ENCODE data around the gene TET3. TPM values are rescaled to one million over a fixed set of nuclear protein-coding genes. Genes with fewer than 3 reads are reported as not detected.

The TET3 gene
- total RNA-seq, 3 donors from 2014 or later (not counting 1 experiment from before 2014, with no cell fraction given): 40.0 to 47.9 (median 45.3) TPM

DNA sequence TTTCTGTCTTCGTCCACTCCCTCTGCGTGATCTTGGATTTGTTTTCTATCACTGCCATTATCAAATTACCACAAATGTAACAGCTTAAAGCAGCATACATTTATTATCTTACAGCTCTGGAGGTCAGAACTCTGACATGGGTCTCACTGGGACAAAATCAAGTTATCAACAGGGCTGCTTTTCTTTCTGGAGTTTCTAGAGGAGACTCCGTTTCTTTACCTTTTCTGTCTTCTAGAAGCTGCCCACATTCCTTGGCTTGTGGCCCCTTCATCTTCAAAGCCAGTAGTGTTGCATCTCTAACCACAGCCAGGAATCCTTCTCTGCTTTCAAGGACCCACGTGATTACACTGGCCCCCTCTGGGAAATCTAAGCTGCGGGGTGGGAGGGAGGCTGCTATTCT lies 21.9 kb upstream of the TET3 start:
- Histone ChIP-seq H3K9me3 (ENCODE audit: control insufficient read depth, insufficient read depth, low read length) (no peaks in the 10 kb centered on the region), H3K36me3 (ENCODE audit: control insufficient read depth, insufficient read depth, low read length) (peaks cover 20% of the 10 kb centered on the region), H3K4me3 (ENCODE audit: low read length) (no peak overlapping the region), H3K4me1 (ENCODE audit: control insufficient read depth, insufficient read depth, low read length) (no peaks in the 10 kb centered on the region), H3K27me3 (ENCODE audit: control insufficient read depth, insufficient read depth, low read length) (no peaks in the 10 kb centered on the region), H3K27ac (ENCODE audit: low read length) (no peak overlapping the region)
- Mint-ChIP-seq H3K4me3 (no peak overlapping the region), H3K36me3 (peaks cover 16% of the 10 kb centered on the region), H3K27me3 (ENCODE audit: low read depth in 2 of 2) (no peaks in the 10 kb centered on the region), H3K27ac (no peak overlapping the region), H3K9me3 (no peaks in the 10 kb centered on the region), H3K4me1 (peaks cover 0 to 7% of the 10 kb centered on the region in 2 donors)
- 48% methylated on average over 4 of the region's 5 CpGs for WGBS (ENCODE audit: insufficient coverage)
- no peak for DNase-seq
- ATAC-seq: no peak
- intact Hi-C loops (cut with micrococcal nuclease): no loop called here
- TF ChIP-seq CTCF (IDR thresholded peaks at IDR 0.05): no peak

- H3K4me1 ChIP-seq (ENCODE audit: control insufficient read depth, insufficient read depth, low read length): no peaks in the 10 kb centered on the region
- H3K27me3 ChIP-seq (ENCODE audit: control insufficient read depth, insufficient read depth, low read length): no peaks in the 10 kb centered on the region
- intact Hi-C loops (cut with micrococcal nuclease): no loop called here
- H3K9me3 ChIP-seq (ENCODE audit: control insufficient read depth, insufficient read depth, low read length): no peaks in the 10 kb centered on the region
- H3K9me3 Mint-ChIP-seq: no peaks in the 10 kb centered on the region
- no peak overlapping the region for H3K27ac ChIP-seq (ENCODE audit: low read length)
- no peak overlapping the region for H3K4me3 Mint-ChIP-seq
- no peak overlapping the region for H3K27ac Mint-ChIP-seq
- H3K4me3 ChIP-seq (ENCODE audit: low read length): no peak overlapping the region
- no peaks in the 10 kb centered on the region for H3K27me3 Mint-ChIP-seq (ENCODE audit: low read depth in 2 of 2)
- DNase-seq: no peak
- peaks cover 13% of the 10 kb centered on the region for H3K36me3 ChIP-seq (ENCODE audit: control insufficient read depth, insufficient read depth, low read length)
- ATAC-seq: no peak
- H3K4me1 Mint-ChIP-seq: peaks cover 0 to 11% of the 10 kb centered on the region in 2 donors
- 78% methylated on average over 13 of the region's 13 CpGs for WGBS (ENCODE audit: insufficient coverage)
- no peak for TF ChIP-seq CTCF (IDR thresholded peaks at IDR 0.05)
- H3K36me3 Mint-ChIP-seq: peaks cover 8% of the 10 kb centered on the region
These were observed 21.2 kb upstream of the TET3 start for GRCh38 chr2:73963385-73964120.

DNA sequence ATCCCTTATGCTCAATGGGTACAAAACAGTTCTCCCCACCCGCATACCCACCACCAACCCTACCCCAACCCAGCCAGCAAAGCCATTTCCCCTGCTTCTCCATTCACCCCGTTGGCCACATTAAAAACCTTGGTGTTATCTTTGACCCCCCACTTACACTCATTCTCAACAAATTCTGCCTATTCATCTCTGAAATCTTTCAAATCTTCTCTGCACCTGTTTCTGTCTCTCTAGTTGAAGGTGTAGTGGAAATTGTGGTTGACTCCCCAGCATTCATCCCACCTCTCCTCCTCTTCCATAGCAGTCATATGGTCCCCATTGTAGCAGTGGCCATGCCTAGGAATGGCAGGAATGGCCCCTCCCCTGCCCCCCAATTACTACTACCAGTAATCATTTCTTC lies 20.5 kb upstream of the TET3 start:
- ATAC-seq: no peak
- peaks cover under 1% of the 10 kb centered on the region for H3K4me1 ChIP-seq (ENCODE audit: control insufficient read depth, insufficient read depth, low read length)
- Mint-ChIP-seq H3K4me3 (no peak overlapping the region), H3K9me3 (no peaks in the 10 kb centered on the region), H3K4me1 (peaks cover 0 to 12% of the 10 kb centered on the region in 2 donors), H3K27me3 (ENCODE audit: low read depth in 2 of 2) (no peaks in the 10 kb centered on the region), H3K27ac (no peak overlapping the region), H3K36me3 (peaks cover 1% of the 10 kb centered on the region)
- no peak for TF ChIP-seq CTCF (IDR thresholded peaks at IDR 0.05)
- intact Hi-C loops (cut with micrococcal nuclease): no loop called here
- 52% methylated on average over 2 of the region's 2 CpGs for WGBS (ENCODE audit: insufficient coverage)
- no peak overlapping the region for H3K27ac ChIP-seq (ENCODE audit: low read length)
- DNase-seq: no peak
- peaks cover 6% of the 10 kb centered on the region for H3K36me3 ChIP-seq (ENCODE audit: control insufficient read depth, insufficient read depth, low read length)
- no peaks in the 10 kb centered on the region for H3K27me3 ChIP-seq (ENCODE audit: control insufficient read depth, insufficient read depth, low read length)
- H3K9me3 ChIP-seq (ENCODE audit: control insufficient read depth, insufficient read depth, low read length): no peaks in the 10 kb centered on the region
- H3K4me3 ChIP-seq (ENCODE audit: low read length): no peak overlapping the region

- DNase-seq: no peak
- WGBS (ENCODE audit: insufficient coverage): 86% methylated on average over 3 of the region's 3 CpGs
- Histone ChIP-seq H3K9me3 (ENCODE audit: control insufficient read depth, insufficient read depth, low read length) (no peaks in the 10 kb centered on the region), H3K36me3 (ENCODE audit: control insufficient read depth, insufficient read depth, low read length) (no peaks in the 10 kb centered on the region), H3K4me3 (ENCODE audit: low read length) (no peak overlapping the region), H3K27me3 (ENCODE audit: control insufficient read depth, insufficient read depth, low read length) (no peaks in the 10 kb centered on the region), H3K27ac (ENCODE audit: low read length) (no peak overlapping the region), H3K4me1 (ENCODE audit: control insufficient read depth, insufficient read depth, low read length) (peaks cover 9% of the 10 kb centered on the region)
- peaks cover 5 to 18% of the 10 kb centered on the region in 2 donors for H3K4me1 Mint-ChIP-seq
- no peak overlapping the region for H3K4me3 Mint-ChIP-seq
- H3K9me3 Mint-ChIP-seq: no peaks in the 10 kb centered on the region
- no peak overlapping the region for H3K27ac Mint-ChIP-seq
- no peak for ATAC-seq
- no peaks in the 10 kb centered on the region for H3K36me3 Mint-ChIP-seq
- TF ChIP-seq CTCF (IDR thresholded peaks at IDR 0.05): no peak
- intact Hi-C loops (cut with micrococcal nuclease): no loop called here
- H3K27me3 Mint-ChIP-seq (ENCODE audit: low read depth in 2 of 2): no peaks in the 10 kb centered on the region
These were observed 19.7 kb upstream of the TET3 start for GRCh38 chr2:73965053-73965452.

Data from natural killer cell (primary cell).